GM12891 (cell line): ENCODE data around the gene CCNK.

Source experiments
- DNase-seq: peaks from one replicate; pipeline ENCODE4 v3.0.0; 2011; ENCODE audit warnings: low spot score; ENCODE audit not compliant: insufficient read length
- FAIRE-seq: peaks from 2 replicates; lab custom pipeline; 2011; peaks lifted over from hg19 to GRCh38; lab: Jason Lieb, UNC
- PAX5 ChIP-seq: IDR thresholded peaks from 2 replicates; pipeline ENCODE4 v1.6.1; 2011; ENCODE audit warnings: low read length, moderate library complexity, mild to moderate bottlenecking; ENCODE audit not compliant: insufficient read depth, severe bottlenecking
- POLR2A ChIP-seq: IDR thresholded peaks from 2 replicates; pipeline ENCODE4 v1.6.1; 2011; ENCODE audit warnings: low read depth, low read length, control low read depth
- POLR2AphosphoS5 ChIP-seq: IDR thresholded peaks from 2 replicates; pipeline ENCODE4 v1.6.1; 2011; ENCODE audit warnings: low read depth, low read length, control low read depth
- POU2F2 ChIP-seq: IDR thresholded peaks from 2 replicates; pipeline ENCODE4 v1.6.1; 2011; ENCODE audit warnings: low read depth, mild to moderate bottlenecking, control low read depth, low read length, moderate library complexity
- SPI1 ChIP-seq: IDR thresholded peaks from 2 replicates; pipeline ENCODE4 v1.6.1; 2011; ENCODE audit warnings: low read depth, low read length, control low read depth
- TAF1 ChIP-seq: IDR thresholded peaks from 2 replicates; pipeline ENCODE4 v1.6.1; 2011; ENCODE audit warnings: low read depth, low read length, control low read depth

CCNK gene

GRCh38 chr14:99540196-99541032 is 59.2 kb downstream of the CCNK start:
- FAIRE-seq (no peak), DNase-seq (no peak)
- TF ChIP-seq POLR2A, result no peak
- no peak for TF ChIP-seq POU2F2
- no peak for TF ChIP-seq POLR2AphosphoS5
- no peak for TF ChIP-seq TAF1
- no peak for TF ChIP-seq PAX5
- TF ChIP-seq SPI1, result no peak

DNA sequence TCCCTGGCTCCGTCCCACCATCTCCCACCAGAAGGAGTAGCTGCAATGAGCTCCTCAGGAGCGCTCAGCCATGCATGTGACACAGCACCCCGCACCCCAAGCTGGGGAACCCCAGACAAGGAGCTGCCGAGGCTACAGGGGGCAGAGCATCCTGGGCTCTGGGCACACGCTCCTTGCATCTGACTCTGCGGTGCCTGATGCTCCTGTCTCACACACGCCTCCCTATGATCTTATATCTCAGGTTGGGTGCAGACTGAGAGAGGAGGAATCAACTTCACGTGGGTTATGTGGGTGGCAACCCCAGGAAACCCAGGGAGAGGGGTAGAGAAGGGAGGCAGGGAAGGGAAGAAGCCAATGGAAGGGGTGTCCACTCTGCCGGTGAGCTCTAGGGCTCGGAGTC is 60.0 kb downstream of the CCNK start:
- TF ChIP-seq POLR2AphosphoS5, result no peak
- DNase-seq, result no peak
- no peak for FAIRE-seq

GRCh38 chr14:99541677-99542470 is 60.7 kb downstream of the CCNK start:
- TF ChIP-seq POLR2AphosphoS5 (no peak), POU2F2 (no peak), SPI1 (peak; percentile 29)
- no peak for FAIRE-seq
- no peak for DNase-seq

- no peak for DNase-seq
- TF ChIP-seq PAX5, result no peak
- no peak for TF ChIP-seq POLR2AphosphoS5
- TF ChIP-seq TAF1, result no peak
- no peak for TF ChIP-seq SPI1
- TF ChIP-seq POLR2A, result no peak
- no peak for TF ChIP-seq POU2F2
- FAIRE-seq, result no peak
These were observed 61.4 kb downstream of the CCNK start for GRCh38 chr14:99542566-99542965.

DNA sequence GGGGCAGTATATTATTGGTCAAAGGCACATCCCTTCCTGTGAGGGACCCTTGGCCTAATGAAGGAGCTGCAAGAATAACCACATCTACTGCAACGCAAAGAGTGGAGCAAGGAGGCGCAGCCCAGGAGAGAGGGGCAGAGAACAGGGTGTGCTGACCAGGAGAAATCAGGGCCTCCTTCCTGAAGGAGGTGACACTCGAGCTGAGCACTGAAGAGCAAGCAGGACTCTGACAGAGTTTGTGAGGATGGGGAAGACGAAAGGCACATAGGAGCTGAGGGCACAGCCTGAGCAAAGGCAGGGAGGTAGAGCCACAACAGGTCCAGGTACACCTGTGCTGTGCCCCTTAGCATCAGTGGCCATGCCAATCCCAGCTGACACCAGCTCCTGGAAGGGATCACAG is 62.2 kb downstream of the CCNK start:
- DNase-seq (no peak), FAIRE-seq (no peak)
- no peak for TF ChIP-seq SPI1
- no peak for TF ChIP-seq POLR2AphosphoS5
- TF ChIP-seq POLR2A, result no peak
- no peak for TF ChIP-seq POU2F2
- no peak for TF ChIP-seq TAF1
- TF ChIP-seq PAX5, result no peak

DNA sequence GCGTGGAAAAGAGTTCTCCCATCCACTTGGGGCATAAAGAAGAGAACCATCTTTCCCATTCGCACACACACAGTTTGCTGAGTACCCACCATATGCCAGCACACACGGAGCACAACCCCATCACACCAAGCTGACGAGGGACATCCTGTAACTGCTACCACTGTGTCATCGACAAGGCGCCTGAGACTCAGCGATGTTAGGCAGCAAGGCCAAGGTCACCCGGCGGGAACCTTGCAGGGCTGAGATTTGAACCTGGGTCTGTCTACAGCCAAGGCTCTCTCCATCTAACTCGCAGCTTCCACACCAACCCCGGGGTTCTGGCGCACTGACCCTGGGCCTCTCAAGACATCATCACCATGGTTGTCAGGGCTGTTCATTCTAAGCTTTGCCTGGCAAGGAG is 62.8 kb downstream of the CCNK start:
- TF ChIP-seq POLR2AphosphoS5 (no peak), POLR2A (no peak), TAF1 (no peak), PAX5 (no peak), POU2F2 (no peak)
- FAIRE-seq, result no peak
- DNase-seq, result no peak

DNA sequence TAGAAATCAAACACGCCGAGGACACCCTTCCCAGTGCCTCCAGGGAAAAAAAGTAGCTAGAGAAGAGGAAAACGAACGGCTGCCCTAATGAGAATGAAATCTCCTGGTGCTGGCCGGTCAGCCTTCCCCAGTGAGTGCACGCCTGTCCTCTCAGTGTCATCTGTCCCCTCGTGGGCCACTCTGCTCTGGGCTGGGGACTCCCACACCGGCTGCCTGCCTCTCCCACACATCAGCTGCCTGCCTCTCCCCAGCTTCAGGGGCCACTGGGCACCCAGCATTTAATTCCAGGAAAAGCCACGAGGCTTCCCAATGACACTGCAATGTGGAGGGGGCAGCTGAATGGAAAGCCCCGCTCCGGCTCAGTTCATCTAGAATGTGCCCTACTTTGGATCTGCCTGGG is 63.8 kb downstream of the CCNK start:
- no peak for TF ChIP-seq POU2F2
- no peak for TF ChIP-seq TAF1
- TF ChIP-seq POLR2AphosphoS5, result no peak
- TF ChIP-seq PAX5, result no peak
- no peak for TF ChIP-seq SPI1
- no peak for TF ChIP-seq POLR2A
- DNase-seq, result no peak
- FAIRE-seq, result no peak

GRCh38 chr14:99545586-99545985 is 64.4 kb downstream of the CCNK start:
- no peak for FAIRE-seq
- TF ChIP-seq SPI1, result no peak
- no peak for DNase-seq

GRCh38 chr14:99546234-99546879 is 65.1 kb downstream of the CCNK start:
- no peak for FAIRE-seq
- DNase-seq, result no peak
- TF ChIP-seq POLR2AphosphoS5 (no peak), PAX5 (no peak), POU2F2 (no peak), POLR2A (no peak), SPI1 (no peak), TAF1 (no peak)

GRCh38 chr14:99548255-99548654 is 67.0 kb downstream of the CCNK start:
- FAIRE-seq, result no peak
- DNase-seq, result no peak
- TF ChIP-seq POU2F2 (no peak), PAX5 (no peak), TAF1 (no peak), SPI1 (no peak), POLR2A (no peak), POLR2AphosphoS5 (no peak)
